Activated effector memory CD4-positive, alpha-beta T cell treated with Interleukin-2 at 50 U/mL for 16 hours (primary cell): Measurements from ENCODE around the gene SLC6A9.

Experiments
- DNase-seq: peaks from one replicate; pipeline ENCODE4 v3.0.0-alpha.2; 2020

Gene SLC6A9

GRCh38 chr1:43981636-43982035 is 49.6 kb downstream of the SLC6A9 start:
- DNase-seq: no peak

- DNase-seq: no peak
Measured at GRCh38 chr1:43981135-43981491, 50.1 kb downstream of the SLC6A9 start.

GRCh38 chr1:43980255-43981134 is 50.8 kb downstream of the SLC6A9 start:
- no peak for DNase-seq

- DNase-seq: no peak
Measured at GRCh38 chr1:43979528-43980254, 51.6 kb downstream of the SLC6A9 start.

- DNase-seq: no peak
Measured at GRCh38 chr1:43979261-43979527, 52.1 kb downstream of the SLC6A9 start.

- DNase-seq: peak; percentile 18
Measured at GRCh38 chr1:43978551-43979260, 52.6 kb downstream of the SLC6A9 start, which contains the start of gene B4GALT2. B4GALT2 (plus strand) TSS chr1:43979210; CDS start chr1:43981161, 1,951 bp downstream.

GRCh38 chr1:43978264-43978550 is 53.1 kb downstream of the SLC6A9 start:
- DNase-seq: no peak

- DNase-seq: no peak
Measured at GRCh38 chr1:43977376-43978263, 53.6 kb downstream of the SLC6A9 start.

GRCh38 chr1:43976890-43977289 is 54.4 kb downstream of the SLC6A9 start:
- DNase-seq: no peak

GRCh38 chr1:43976045-43976444 is 55.2 kb downstream of the SLC6A9 start:
- no peak for DNase-seq

GRCh38 chr1:43975249-43975961 is 55.9 kb downstream of the SLC6A9 start:
- DNase-seq: peak; percentile 18

GRCh38 chr1:43974443-43975248 is 56.6 kb downstream of the SLC6A9 start, which contains the start of gene ATP6V0B:
ATP6V0B (plus strand) TSS chr1:43974960; CDS start chr1:43975041, 81 bp downstream.
- DNase-seq: peak; percentile 89

- no peak for DNase-seq
Measured at GRCh38 chr1:43973981-43974442, 57.2 kb downstream of the SLC6A9 start.

- no peak for DNase-seq
Measured at GRCh38 chr1:43971336-43971980, 59.8 kb downstream of the SLC6A9 start.

GRCh38 chr1:43970911-43971310 is 60.4 kb downstream of the SLC6A9 start:
- DNase-seq: no peak

- DNase-seq: no peak
Measured at GRCh38 chr1:43970502-43970901, 60.8 kb downstream of the SLC6A9 start.

- peak; percentile 93 for DNase-seq
Measured at GRCh38 chr1:43969746-43970466, 61.4 kb downstream of the SLC6A9 start, which contains the start of gene DPH2. DPH2 (plus strand) TSS chr1:43970010; CDS start chr1:43970176, 166 bp downstream.

GRCh38 chr1:43969416-43969745 is 61.9 kb downstream of the SLC6A9 start:
- DNase-seq: no peak

- no peak for DNase-seq
Measured at GRCh38 chr1:43968348-43968948, 62.8 kb downstream of the SLC6A9 start.
